Astrocyte of the cerebellum (primary cell): Measurements from ENCODE around the gene PPFIA1.
A peak's percentile ranks its signal among the peaks of the same experiment; 100 is the strongest.

Experiments used
- DNase-seq: peaks from one replicate; pipeline ENCODE4 v3.0.0-alpha.2; 2011; ENCODE audit warnings: low read depth
- H3K4me3 ChIP-seq: 2 replicates; pipeline ENCODE4 v1.5.1; 2011; ENCODE audit warnings: mild to moderate bottlenecking, low read depth, low read length, moderate library complexity
- CTCF ChIP-seq: IDR thresholded peaks from 2 replicates; pipeline ENCODE4 v1.5.1; 2012; ENCODE audit warnings: low read length, low read depth, moderate library complexity, mild to moderate bottlenecking; ENCODE audit errors: missing control alignments
- in situ Hi-C: cut with HindIII; loops from 2 replicates; pipeline ENCODE4 v1.10.0; 2017; ENCODE audit warnings: low sequenced_read_pairs

Gene PPFIA1

GRCh38 chr11:70301721-70302418 is 31.4 kb downstream of the PPFIA1 start:
- no peak overlapping the region for H3K4me3 ChIP-seq
- no peak for DNase-seq
- TF ChIP-seq CTCF, result no peak
- in situ Hi-C loops, result no loop called here

GRCh38 chr11:70302419-70302752 is 31.9 kb downstream of the PPFIA1 start:
- no peak for DNase-seq
- in situ Hi-C loops, result no loop called here
- H3K4me3 ChIP-seq, result no peak overlapping the region
- TF ChIP-seq CTCF, result no peak

GRCh38 chr11:70303070-70303469 is 32.6 kb downstream of the PPFIA1 start:
- H3K4me3 ChIP-seq, result no peak overlapping the region
- no peak for TF ChIP-seq CTCF
- DNase-seq, result peak; percentile 62
- in situ Hi-C loops, result no loop called here

- no peak overlapping the region for H3K4me3 ChIP-seq
- in situ Hi-C loops, result no loop called here
- no peak for DNase-seq
- TF ChIP-seq CTCF, result no peak
These were observed 33.7 kb downstream of the PPFIA1 start for GRCh38 chr11:70304208-70304603.

- H3K4me3 ChIP-seq, result no peak overlapping the region
- no peak for TF ChIP-seq CTCF
- DNase-seq, result no peak
- in situ Hi-C loops, result no loop called here
These were observed 35.0 kb downstream of the PPFIA1 start for GRCh38 chr11:70305501-70305900.

- no peak overlapping the region for H3K4me3 ChIP-seq
- no peak for TF ChIP-seq CTCF
- in situ Hi-C loops, result no loop called here
- DNase-seq, result no peak
These were observed 36.1 kb downstream of the PPFIA1 start for GRCh38 chr11:70306586-70307033.
